GM23338 (cell line): Measurements from ENCODE around the gene USP49.

Experiments used
- CREB1 ChIP-seq: fragments of 250-450 bp; sonication (Bioruptor Pico); IDR thresholded peaks from 2 replicates; pipeline ENCODE4 v1.5.0; 2020; ENCODE audit warnings: low read depth, mild to moderate bottlenecking, moderate library complexity
- CTCF ChIP-seq, 2 experiments: fragments of 200-600 bp in 1 of 2; sonication (generic) in 1 of 2; conservative IDR thresholded peaks; 2 replicates each; pipeline versions ENCODE4 v1.5.1 to v1.6.1; 2016 to 2017; ENCODE audit warnings: antibody characterized with exemption in 2 of 2, low read depth in 2 of 2, mild to moderate bottlenecking in 2 of 2, moderate library complexity in 1 of 2
- EZH2 ChIP-seq: fragments of 200-600 bp; sonication (generic); IDR thresholded peaks from one replicate; pipeline ENCODE4 v1.8.0; 2017; ENCODE audit warnings: antibody characterized with exemption, mild to moderate bottlenecking, low read depth; ENCODE audit not compliant: unreplicated experiment
- EZH2phosphoT487 ChIP-seq: fragments of 200-600 bp; sonication (generic); IDR thresholded peaks from one replicate; pipeline ENCODE4 v1.8.1; 2018; ENCODE audit warnings: antibody characterized with exemption; ENCODE audit not compliant: unreplicated experiment
- JUNB ChIP-seq: IDR thresholded peaks from one replicate; pipeline ENCODE4 v1.6.1; 2016; ENCODE audit warnings: antibody characterized with exemption; ENCODE audit not compliant: unreplicated experiment
- NANOG ChIP-seq: IDR thresholded peaks from 2 replicates; pipeline ENCODE4 v1.6.1; 2016; ENCODE audit warnings: antibody characterized with exemption, borderline replicate concordance
- POLR2AphosphoS5 ChIP-seq: IDR thresholded peaks from 2 replicates; pipeline ENCODE4 v1.6.1; 2016; ENCODE audit warnings: antibody characterized with exemption, low read depth
- REST ChIP-seq: IDR thresholded peaks from one replicate; pipeline ENCODE4 v1.6.1; 2018; ENCODE audit warnings: antibody characterized with exemption; ENCODE audit not compliant: unreplicated experiment
- STAT1 ChIP-seq: IDR thresholded peaks from one replicate; pipeline ENCODE4 v1.6.1; 2016; ENCODE audit warnings: antibody characterized with exemption; ENCODE audit not compliant: unreplicated experiment
- ZNF114 ChIP-seq: fragments of 250-450 bp; sonication (Bioruptor Pico); IDR thresholded peaks from 2 replicates; pipeline ENCODE4 v1.5.0; 2020; ENCODE audit warnings: mild to moderate bottlenecking, moderate library complexity
- TF ChIP-seq, protein P1 (sequence below): IDR thresholded peaks from 2 replicates; pipeline ENCODE4 v1.6.1; 2016; ENCODE audit warnings: antibody characterized with exemption

GRCh38 chr6:41805830-41806774 is 89.1 kb downstream of the USP49 start:
- TF ChIP-seq CTCF (conservative IDR thresholded peaks at IDR 0.05; ENCODE audit: low read depth in 2 of 2) (no peak), POLR2AphosphoS5 (no peak), EZH2phosphoT487 (no peak), REST (no peak), EZH2 (no peak), CREB1 (no peak), ZNF114 (CRISPR knock-in tag) (no peak), JUNB (no peak), STAT1 (no peak), NANOG (no peak)
- TF ChIP-seq, protein P1, sequence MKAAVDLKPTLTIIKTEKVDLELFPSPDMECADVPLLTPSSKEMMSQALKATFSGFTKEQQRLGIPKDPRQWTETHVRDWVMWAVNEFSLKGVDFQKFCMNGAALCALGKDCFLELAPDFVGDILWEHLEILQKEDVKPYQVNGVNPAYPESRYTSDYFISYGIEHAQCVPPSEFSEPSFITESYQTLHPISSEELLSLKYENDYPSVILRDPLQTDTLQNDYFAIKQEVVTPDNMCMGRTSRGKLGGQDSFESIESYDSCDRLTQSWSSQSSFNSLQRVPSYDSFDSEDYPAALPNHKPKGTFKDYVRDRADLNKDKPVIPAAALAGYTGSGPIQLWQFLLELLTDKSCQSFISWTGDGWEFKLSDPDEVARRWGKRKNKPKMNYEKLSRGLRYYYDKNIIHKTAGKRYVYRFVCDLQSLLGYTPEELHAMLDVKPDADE, result no peak
